ENCODE results near the gene XRCC2.

Gene XRCC2

GRCh38 chr7:152673897-152674296 lies 2.0 kb downstream of the XRCC2 start:
- no peak overlapping the region for H3K4me3 ChIP-seq (replicated peaks; ENCODE audit: low read depth, low read length)
- DNase-seq (ENCODE audit: extremely low read depth, low read depth): no peak
- no peak for TF ChIP-seq CTCF (IDR thresholded peaks at IDR 0.05; ENCODE audit: low read depth, low read length, missing control alignments)

GRCh38 chr7:152672626-152673025 lies 3.3 kb downstream of the XRCC2 start:
- no peak for TF ChIP-seq CTCF (IDR thresholded peaks at IDR 0.05; ENCODE audit: low read depth, low read length, missing control alignments)
- DNase-seq (ENCODE audit: extremely low read depth, low read depth): no peak
- no peak overlapping the region for H3K4me3 ChIP-seq (replicated peaks; ENCODE audit: low read depth, low read length)

- no peak overlapping the region for H3K4me3 ChIP-seq (replicated peaks; ENCODE audit: low read depth, low read length)
- TF ChIP-seq CTCF (IDR thresholded peaks at IDR 0.05; ENCODE audit: low read depth, low read length, missing control alignments): no peak
- DNase-seq (ENCODE audit: extremely low read depth, low read depth): no peak
These were observed 6.2 kb downstream of the XRCC2 start for GRCh38 chr7:152669758-152670157.

GRCh38 chr7:152668975-152669374 lies 7.0 kb downstream of the XRCC2 start:
- TF ChIP-seq CTCF (IDR thresholded peaks at IDR 0.05; ENCODE audit: low read depth, low read length, missing control alignments): no peak
- H3K4me3 ChIP-seq (replicated peaks; ENCODE audit: low read depth, low read length): no peak overlapping the region
- no peak for DNase-seq (ENCODE audit: extremely low read depth, low read depth)

GRCh38 chr7:152667958-152668357 lies 8.0 kb downstream of the XRCC2 start:
- TF ChIP-seq CTCF (IDR thresholded peaks at IDR 0.05; ENCODE audit: low read depth, low read length, missing control alignments): no peak
- no peak for DNase-seq (ENCODE audit: extremely low read depth, low read depth)

GRCh38 chr7:152666078-152666477 lies 9.9 kb downstream of the XRCC2 start:
- DNase-seq (ENCODE audit: extremely low read depth, low read depth): no peak
- no peak for TF ChIP-seq CTCF (IDR thresholded peaks at IDR 0.05; ENCODE audit: low read depth, low read length, missing control alignments)
- no peak overlapping the region for H3K4me3 ChIP-seq (replicated peaks; ENCODE audit: low read depth, low read length)

More at GRCh38 chr7:152667958-152668357, 8.0 kb downstream of the XRCC2 start:
- no peak overlapping the region for H3K4me3 ChIP-seq (replicated peaks; ENCODE audit: low read depth, low read length)

- H3K4me3 ChIP-seq (replicated peaks; ENCODE audit: low read depth, low read length): no peak overlapping the region
- no peak for TF ChIP-seq CTCF (IDR thresholded peaks at IDR 0.05; ENCODE audit: low read depth, low read length, missing control alignments)
- DNase-seq (ENCODE audit: extremely low read depth, low read depth): no peak
These were observed 11.3 kb downstream of the XRCC2 start for GRCh38 chr7:152664636-152665035.

Data from HFF-Myc (cell line).